Measurements from ENCODE around the gene PDE5A.

Gene PDE5A

GRCh38 chr4:119543187-119543586 lies 85.4 kb downstream of the PDE5A start:
- Histone ChIP-seq H2AFZ (ENCODE audit: low read length) (no peak overlapping the region), H3K4me3 (ENCODE audit: low read length) (no peak overlapping the region), H4K20me1 (ENCODE audit: insufficient read depth, low read length) (no peaks in the 10 kb centered on the region), H3F3A (ENCODE audit: insufficient read depth, low read length) (no peaks in the 10 kb centered on the region), H3K27me3 (replicated peaks; ENCODE audit: insufficient read depth, low read length) (no peaks in the 10 kb centered on the region), H3K9me2 (replicated peaks; ENCODE audit: insufficient read depth, low read length) (no peaks in the 10 kb centered on the region), H3K79me2 (ENCODE audit: low read length) (no peaks in the 10 kb centered on the region), H3K9ac (ENCODE audit: low read length) (no peak overlapping the region), H3K4me1 (ENCODE audit: low read length) (no peaks in the 10 kb centered on the region), H3K9me3 (replicated peaks; ENCODE audit: insufficient read depth, low read length) (no peaks in the 10 kb centered on the region), H3K27ac (ENCODE audit: low read length) (no peak overlapping the region), H3K36me3 (replicated peaks; ENCODE audit: insufficient read depth, low read length) (no peaks in the 10 kb centered on the region; the same call in 1 of the 2 replicates), H3K4me2 (ENCODE audit: low read depth, low read length) (no peak overlapping the region)
- TF ChIP-seq EZH2phosphoT487 (IDR thresholded peaks at IDR 0.05; ENCODE audit: low read length): no peak
- no peak for TF ChIP-seq EZH2 (optimal IDR thresholded peaks at IDR 0.05; ENCODE audit: low read depth, low read length)
- TF ChIP-seq, protein P1, sequence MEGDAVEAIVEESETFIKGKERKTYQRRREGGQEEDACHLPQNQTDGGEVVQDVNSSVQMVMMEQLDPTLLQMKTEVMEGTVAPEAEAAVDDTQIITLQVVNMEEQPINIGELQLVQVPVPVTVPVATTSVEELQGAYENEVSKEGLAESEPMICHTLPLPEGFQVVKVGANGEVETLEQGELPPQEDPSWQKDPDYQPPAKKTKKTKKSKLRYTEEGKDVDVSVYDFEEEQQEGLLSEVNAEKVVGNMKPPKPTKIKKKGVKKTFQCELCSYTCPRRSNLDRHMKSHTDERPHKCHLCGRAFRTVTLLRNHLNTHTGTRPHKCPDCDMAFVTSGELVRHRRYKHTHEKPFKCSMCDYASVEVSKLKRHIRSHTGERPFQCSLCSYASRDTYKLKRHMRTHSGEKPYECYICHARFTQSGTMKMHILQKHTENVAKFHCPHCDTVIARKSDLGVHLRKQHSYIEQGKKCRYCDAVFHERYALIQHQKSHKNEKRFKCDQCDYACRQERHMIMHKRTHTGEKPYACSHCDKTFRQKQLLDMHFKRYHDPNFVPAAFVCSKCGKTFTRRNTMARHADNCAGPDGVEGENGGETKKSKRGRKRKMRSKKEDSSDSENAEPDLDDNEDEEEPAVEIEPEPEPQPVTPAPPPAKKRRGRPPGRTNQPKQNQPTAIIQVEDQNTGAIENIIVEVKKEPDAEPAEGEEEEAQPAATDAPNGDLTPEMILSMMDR (IDR thresholded peaks at IDR 0.05; ENCODE audit: low read length): no peak
- no peak for DNase-seq

GRCh38 chr4:119540249-119540648 lies 88.4 kb downstream of the PDE5A start:
- Histone ChIP-seq H3K36me3 (replicated peaks; ENCODE audit: insufficient read depth, low read length) (no peaks in the 10 kb centered on the region; the same call in 1 of the 2 replicates), H3K9me3 (replicated peaks; ENCODE audit: insufficient read depth, low read length) (no peaks in the 10 kb centered on the region), H3F3A (ENCODE audit: insufficient read depth, low read length) (no peaks in the 10 kb centered on the region), H2AFZ (ENCODE audit: low read length) (no peak overlapping the region), H3K9me2 (replicated peaks; ENCODE audit: insufficient read depth, low read length) (no peaks in the 10 kb centered on the region), H3K27me3 (replicated peaks; ENCODE audit: insufficient read depth, low read length) (no peaks in the 10 kb centered on the region), H3K9ac (ENCODE audit: low read length) (no peak overlapping the region), H3K4me1 (ENCODE audit: low read length) (no peaks in the 10 kb centered on the region), H4K20me1 (ENCODE audit: insufficient read depth, low read length) (no peaks in the 10 kb centered on the region), H3K4me3 (ENCODE audit: low read length) (no peak overlapping the region), H3K27ac (ENCODE audit: low read length) (no peak overlapping the region), H3K4me2 (ENCODE audit: low read depth, low read length) (no peak overlapping the region), H3K79me2 (ENCODE audit: low read length) (no peaks in the 10 kb centered on the region)
- TF ChIP-seq EZH2 (optimal IDR thresholded peaks at IDR 0.05; ENCODE audit: low read depth, low read length): no peak
- no peak for TF ChIP-seq EZH2phosphoT487 (IDR thresholded peaks at IDR 0.05; ENCODE audit: low read length)
- TF ChIP-seq, protein P1 (IDR thresholded peaks at IDR 0.05; ENCODE audit: low read length): no peak
- no peak for DNase-seq

- H4K20me1 ChIP-seq (ENCODE audit: insufficient read depth, low read length): no peaks in the 10 kb centered on the region
- H3K4me3 ChIP-seq (ENCODE audit: low read length): no peak overlapping the region
- H3K9me3 ChIP-seq (replicated peaks; ENCODE audit: insufficient read depth, low read length): no peaks in the 10 kb centered on the region
- H3K27me3 ChIP-seq (replicated peaks; ENCODE audit: insufficient read depth, low read length): no peaks in the 10 kb centered on the region
- H2AFZ ChIP-seq (ENCODE audit: low read length): no peak overlapping the region
- no peak overlapping the region for H3K9ac ChIP-seq (ENCODE audit: low read length)
- H3F3A ChIP-seq (ENCODE audit: insufficient read depth, low read length): no peaks in the 10 kb centered on the region
- H3K27ac ChIP-seq (ENCODE audit: low read length): no peak overlapping the region
- H3K79me2 ChIP-seq (ENCODE audit: low read length): no peaks in the 10 kb centered on the region
- H3K4me1 ChIP-seq (ENCODE audit: low read length): no peaks in the 10 kb centered on the region
- no peaks in the 10 kb centered on the region for H3K9me2 ChIP-seq (replicated peaks; ENCODE audit: insufficient read depth, low read length)
- no peak for TF ChIP-seq EZH2phosphoT487 (IDR thresholded peaks at IDR 0.05; ENCODE audit: low read length)
- no peak for TF ChIP-seq EZH2 (optimal IDR thresholded peaks at IDR 0.05; ENCODE audit: low read depth, low read length)
- TF ChIP-seq, protein P1 (IDR thresholded peaks at IDR 0.05; ENCODE audit: low read length): no peak
- no peak overlapping the region for H3K4me2 ChIP-seq (ENCODE audit: low read depth, low read length)
- no peak for DNase-seq
- H3K36me3 ChIP-seq (replicated peaks; ENCODE audit: insufficient read depth, low read length): peaks cover 2% of the 10 kb centered on the region; the same call in 1 of the 2 replicates
Measured at GRCh38 chr4:119537586-119537985, 91.0 kb downstream of the PDE5A start.

Data from MM.1S (cell line).